ENCODE measurements around the gene STIM1.

The STIM1 gene

GRCh38 chr11:4140067-4140636 is 284.7 kb downstream of the STIM1 start:
- TF ChIP-seq CTCF (IDR thresholded peaks at IDR 0.05; ENCODE audit: insufficient read depth, low read length, poor library complexity, severe bottlenecking) (no peak), EZH2phosphoT487 (conservative IDR thresholded peaks at IDR 0.05; ENCODE audit: low read length) (no peak)
- H4K20me1 ChIP-seq (ENCODE audit: low read depth, low read length), result no peaks in the 10 kb centered on the region
- no peak overlapping the region for H2AFZ ChIP-seq (ENCODE audit: low read depth, low read length, severe bottlenecking)
- H3K36me3 ChIP-seq (ENCODE audit: low read length), result peaks cover 50% of the 10 kb centered on the region
- H3F3A ChIP-seq (ENCODE audit: insufficient read depth), result peaks cover 3% of the 10 kb centered on the region; the same call in 1 of the 2 replicates
- H3K27me3 ChIP-seq (ENCODE audit: low read length), result no peaks in the 10 kb centered on the region
- H3K9me3 ChIP-seq (ENCODE audit: insufficient read depth, low read length), result no peaks in the 10 kb centered on the region
- no peak overlapping the region for H3K9ac ChIP-seq (ENCODE audit: low read length)
- H3K27ac ChIP-seq (ENCODE audit: low read depth, low read length), result no peak overlapping the region
- H3K79me2 ChIP-seq (ENCODE audit: insufficient read depth, low read length), result no peaks in the 10 kb centered on the region
- H3K4me2 ChIP-seq (ENCODE audit: low read depth, low read length, poor library complexity, severe bottlenecking), result no peak overlapping the region
- H3K9me2 ChIP-seq (replicated peaks; ENCODE audit: insufficient read depth, low read length), result no peaks in the 10 kb centered on the region
- no peak overlapping the region for H3K4me3 ChIP-seq (ENCODE audit: insufficient read depth, low read length, poor library complexity, severe bottlenecking)

All from SU-DHL-6 (cell line).